Uterus (tissue), 2 donors: Measurements from ENCODE around the gene CNTFR.

Source experiments
- CTCF ChIP-seq, 4 experiments: fragments of 200-600 bp in 2 of 4; fragments of 450-650 bp in 2 of 4; sonication (generic) in 2 of 4; IDR thresholded peaks; one replicate each; pipeline ENCODE4 v1.5.1; 2016 to 2019; ENCODE audit warnings: antibody characterized with exemption in 4 of 4, mild to moderate bottlenecking in 2 of 4, moderate library complexity in 1 of 4
- POLR2A ChIP-seq, 2 donors: fragments of 450-650 bp; IDR thresholded peaks; one replicate each; pipeline ENCODE4 v1.6.1; 2016; ENCODE audit warnings: antibody characterized with exemption in 2 of 2, mild to moderate bottlenecking in 1 of 2, moderate library complexity in 1 of 2

- no peak for TF ChIP-seq CTCF (IDR thresholded peaks at IDR 0.05)
- no peak for TF ChIP-seq POLR2A (IDR thresholded peaks at IDR 0.05)
Measured at GRCh38 chr9:34591917-34592866, 2.7 kb upstream of the CNTFR start.
